Nephron progenitor cell (in vitro differentiated cells): ENCODE data around the gene BSN.

Experiments used
- DNase-seq: peaks from one replicate; pipeline ENCODE4 v3.0.0; 2021
- H3K27ac Mint-ChIP-seq: 2 replicates; pipeline ENCODE4 v1.8.0; 2021; ENCODE audit warnings: mild to moderate bottlenecking, moderate library complexity, mixed read lengths
- H3K27me3 Mint-ChIP-seq: 2 replicates; pipeline ENCODE4 v1.8.0; 2021; ENCODE audit warnings: mild to moderate bottlenecking, low read depth, mixed read lengths; ENCODE audit not compliant: poor library complexity
- H3K36me3 Mint-ChIP-seq: 2 replicates; pipeline ENCODE4 v1.8.0; 2021; ENCODE audit warnings: low read depth, mixed read lengths
- H3K4me1 Mint-ChIP-seq: 2 replicates; pipeline ENCODE4 v1.8.0; 2021; ENCODE audit warnings: mixed read lengths
- H3K4me3 Mint-ChIP-seq: 2 replicates; pipeline ENCODE4 v1.8.0; 2021; ENCODE audit warnings: mild to moderate bottlenecking, moderate library complexity, mixed read lengths
- H3K9me3 Mint-ChIP-seq: 2 replicates; pipeline ENCODE4 v1.8.0; 2021; ENCODE audit warnings: mild to moderate bottlenecking, moderate library complexity, mixed read lengths
- CTCF ChIP-seq: fragments of 200-600 bp; sonication (generic); IDR thresholded peaks from 2 replicates; pipeline ENCODE4 v1.5.0; 2021; ENCODE audit warnings: antibody characterized with exemption

Gene BSN

GRCh38 chr3:49539659-49540560 is 14.4 kb upstream of the BSN start:
- Mint-ChIP-seq H3K27me3 (peaks cover 23% of the 10 kb centered on the region), H3K4me3 (peak overlapping the region; percentile 78), H3K4me1 (peaks cover 28% of the 10 kb centered on the region), H3K9me3 (no peaks in the 10 kb centered on the region), H3K36me3 (no peaks in the 10 kb centered on the region), H3K27ac (peak overlapping the region; percentile 36)
- TF ChIP-seq CTCF = peak; percentile 80
- DNase-seq = peak; percentile 98

GRCh38 chr3:49552087-49552486 is 2.2 kb upstream of the BSN start:
- H3K4me3 Mint-ChIP-seq = peak overlapping the region; percentile 65
- H3K9me3 Mint-ChIP-seq = no peaks in the 10 kb centered on the region
- TF ChIP-seq CTCF = no peak
- DNase-seq = no peak
- H3K4me1 Mint-ChIP-seq = peaks cover 31% of the 10 kb centered on the region
- no peak overlapping the region for H3K27ac Mint-ChIP-seq
- H3K27me3 Mint-ChIP-seq = peaks cover 65% of the 10 kb centered on the region
- H3K36me3 Mint-ChIP-seq = no peaks in the 10 kb centered on the region

GRCh38 chr3:49553324-49553691 is 969 bp upstream of the BSN start:
- H3K36me3 Mint-ChIP-seq = no peaks in the 10 kb centered on the region
- TF ChIP-seq CTCF = no peak
- DNase-seq = no peak
- no peak overlapping the region for H3K27ac Mint-ChIP-seq
- H3K4me3 Mint-ChIP-seq = peak overlapping the region; percentile 97
- peaks cover 31% of the 10 kb centered on the region for H3K4me1 Mint-ChIP-seq
- peaks cover 69% of the 10 kb centered on the region for H3K27me3 Mint-ChIP-seq
- no peaks in the 10 kb centered on the region for H3K9me3 Mint-ChIP-seq

GRCh38 chr3:49554633-49555265 is 472 bp downstream of the BSN start:
- peaks cover 31% of the 10 kb centered on the region for H3K4me1 Mint-ChIP-seq
- H3K27ac Mint-ChIP-seq = no peak overlapping the region
- H3K36me3 Mint-ChIP-seq = no peaks in the 10 kb centered on the region
- H3K27me3 Mint-ChIP-seq = peaks cover 71% of the 10 kb centered on the region
- peak overlapping the region; percentile 82 for H3K4me3 Mint-ChIP-seq
- H3K9me3 Mint-ChIP-seq = peaks cover 4% of the 10 kb centered on the region
- DNase-seq = peak; percentile 90
- TF ChIP-seq CTCF = no peak

- peaks cover 4% of the 10 kb centered on the region for H3K9me3 Mint-ChIP-seq
- no peaks in the 10 kb centered on the region for H3K36me3 Mint-ChIP-seq
- no peak overlapping the region for H3K27ac Mint-ChIP-seq
- no peak for DNase-seq
- no peak overlapping the region for H3K4me3 Mint-ChIP-seq
- TF ChIP-seq CTCF = no peak
- peaks cover 28% of the 10 kb centered on the region for H3K4me1 Mint-ChIP-seq
- H3K27me3 Mint-ChIP-seq = peaks cover 65% of the 10 kb centered on the region
Observed at GRCh38 chr3:49556500-49557275, 2.4 kb downstream of the BSN start.
